Measurements from ENCODE around the gene NLGN2. TPM values are rescaled to one million over a fixed set of nuclear protein-coding genes. Genes with fewer than 3 reads are reported as not detected.

The NLGN2 gene
- total RNA-seq, 2 donors from 2014 or later: 6.3 to 12.2 TPM

GRCh38 chr17:7380855-7381683 is 26.6 kb upstream of the NLGN2 start, which contains the start of gene TNK1:
Gene TNK1 (plus strand): TSS chr17:7381089. CDS start chr17:7382927, 1,838 bp downstream.
- H3K27ac ChIP-seq: peak within 1 kb of the TSS; percentile 38 to 45
- no peak for DNase-seq (ENCODE audit: low spot score)

GRCh38 chr17:7382901-7383300 is 24.7 kb upstream of the NLGN2 start:
- DNase-seq (ENCODE audit: low spot score): no peak
- Histone ChIP-seq H3K9me3 (no peaks in the 10 kb centered on the region), H3K27me3 (no peaks in the 10 kb centered on the region), H3K36me3 (no peaks in the 10 kb centered on the region), H3K4me1 (peaks cover 0 to 31% of the 10 kb centered on the region in 2 donors), H3K4me3 (no peak overlapping the region), H3K27ac (no peak overlapping the region)
- TF ChIP-seq CTCF (IDR thresholded peaks at IDR 0.05): no peak

More at GRCh38 chr17:7380855-7381683, 26.6 kb upstream of the NLGN2 start, which contains the start of gene TNK1:
- H3K4me1 ChIP-seq: peaks cover 0 to 31% of the 10 kb centered on the region in 2 donors
- H3K9me3 ChIP-seq: no peaks in the 10 kb centered on the region
- H3K27me3 ChIP-seq: no peaks in the 10 kb centered on the region
- no peaks in the 10 kb centered on the region for H3K36me3 ChIP-seq
- TF ChIP-seq CTCF (IDR thresholded peaks at IDR 0.05): no peak
- peak within 1 kb of the TSS; percentile 44 to 55 for H3K4me3 ChIP-seq

GRCh38 chr17:7383371-7383741 is 24.3 kb upstream of the NLGN2 start:
- H3K4me3 ChIP-seq: peak overlapping the region in 1 of 2 donors; percentile 53
- no peak for TF ChIP-seq CTCF (IDR thresholded peaks at IDR 0.05)
- H3K36me3 ChIP-seq: no peaks in the 10 kb centered on the region
- no peaks in the 10 kb centered on the region for H3K9me3 ChIP-seq
- no peaks in the 10 kb centered on the region for H3K27me3 ChIP-seq
- DNase-seq (ENCODE audit: low spot score): no peak
- peaks cover 0 to 31% of the 10 kb centered on the region in 2 donors for H3K4me1 ChIP-seq
- H3K27ac ChIP-seq: no peak overlapping the region

- Histone ChIP-seq H3K4me1 (peaks cover 0 to 31% of the 10 kb centered on the region in 2 donors), H3K4me3 (peak overlapping the region; percentile 20 to 53), H3K36me3 (peaks cover 2% of the 10 kb centered on the region), H3K27me3 (no peaks in the 10 kb centered on the region), H3K9me3 (no peaks in the 10 kb centered on the region), H3K27ac (no peak overlapping the region)
- TF ChIP-seq CTCF (IDR thresholded peaks at IDR 0.05): no peak
- no peak for DNase-seq (ENCODE audit: low spot score)
Observed at GRCh38 chr17:7383742-7384488, 23.7 kb upstream of the NLGN2 start.

GRCh38 chr17:7384489-7385081 is 23.1 kb upstream of the NLGN2 start:
- H3K36me3 ChIP-seq: peaks cover 9% of the 10 kb centered on the region
- H3K4me3 ChIP-seq: peak overlapping the region in 1 of 2 donors; percentile 53
- H3K4me1 ChIP-seq: peaks cover 0 to 31% of the 10 kb centered on the region in 2 donors
- TF ChIP-seq CTCF (IDR thresholded peaks at IDR 0.05): no peak
- H3K27ac ChIP-seq: no peak overlapping the region
- no peaks in the 10 kb centered on the region for H3K27me3 ChIP-seq
- no peak for DNase-seq (ENCODE audit: low spot score)
- H3K9me3 ChIP-seq: no peaks in the 10 kb centered on the region

Measured in right atrium auricular region (tissue), 2 donors.